Endothelial cell of umbilical vein (primary cell): ENCODE data around the gene NDUFS3. TPM values are rescaled to one million over a fixed set of nuclear protein-coding genes. Genes with fewer than 3 reads are reported as not detected.

ENCODE experiments used
- BruUV-seq: library from RNA; stranded (reverse); fragments of 400-500 nt; replicated peaks from 2 replicates; lab custom pipeline; 2021; lab: Mats Ljungman, UMichigan
- CTCF ChIA-PET: fragments of 300-600, 350-600 bp; sonication (Branson Sonifier 250); formaldehyde crosslinking; loops from one replicate; lab custom pipeline; 2021; ENCODE audit warnings: antibody characterized with exemption, inconsistent platforms; lab: Charles Lee
- POLR2A ChIA-PET: fragments of 300-600, 350-600 bp; sonication (Branson Sonifier 250); formaldehyde crosslinking; loops from one replicate; lab custom pipeline; 2021; ENCODE audit warnings: antibody characterized with exemption, inconsistent platforms; lab: Charles Lee
- DNase-seq: peaks from one replicate; pipeline ENCODE4 v3.0.0-alpha.2; 2011; ENCODE audit warnings: low read depth, low spot score
- FAIRE-seq: peaks from 2 replicates; lab custom pipeline; 2011; peaks lifted over from hg19 to GRCh38; lab: Jason Lieb, UNC
- H2AFZ ChIP-seq: 2 replicates; pipeline ENCODE4 v1.6.0; 2012; ENCODE audit warnings: low read depth, low read length, control low read depth, inconsistent platforms
- H3K27ac ChIP-seq: 2 replicates; pipeline ENCODE4 v1.5.1; 2011; ENCODE audit warnings: low read depth, mild to moderate bottlenecking, control low read depth, low read length, moderate library complexity; ENCODE audit not compliant: insufficient read depth
- H3K27me3 ChIP-seq, 2 experiments: 2 replicates each; pipeline versions ENCODE4 v1.6.0 to v1.6.1; 2011; ENCODE audit warnings: low read length in 2 of 2, mixed read lengths in 1 of 2; ENCODE audit not compliant: control insufficient read depth in 2 of 2, insufficient read depth in 2 of 2
- H3K36me3 ChIP-seq, 2 experiments: 2 replicates in 1 of 2; 3 replicates in 1 of 2; pipeline ENCODE4 v1.5.1; 2011; ENCODE audit warnings: low read length in 2 of 2, mild to moderate bottlenecking in 1 of 2, moderate library complexity in 1 of 2; ENCODE audit not compliant: control insufficient read depth in 2 of 2, insufficient read depth in 2 of 2; ENCODE audit errors: extremely low read depth in 1 of 2
- H3K4me1 ChIP-seq: 3 replicates; pipeline ENCODE4 v1.5.1; 2011; ENCODE audit warnings: mild to moderate bottlenecking, low read length; ENCODE audit not compliant: control insufficient read depth, insufficient read depth; ENCODE audit errors: extremely low read depth
- H3K4me2 ChIP-seq: 2 replicates; pipeline ENCODE4 v1.6.1; 2011; ENCODE audit warnings: low read length, control low read depth, mixed read lengths; ENCODE audit not compliant: insufficient read depth
- H3K4me3 ChIP-seq, 3 experiments: fragments of 200-600 bp in 1 of 3; sonication (generic), shearing (Covaris generic) in 1 of 3; replicated peaks in 1 of 3; 2 replicates each; pipeline ENCODE4 v1.5.1; 2011 to 2016; ENCODE audit warnings: control low read depth in 3 of 3, low read length in 3 of 3, mild to moderate bottlenecking in 2 of 3, inconsistent platforms in 1 of 3, low read depth in 1 of 3, moderate library complexity in 1 of 3; ENCODE audit not compliant: insufficient read depth in 1 of 3
- H3K79me2 ChIP-seq: 2 replicates; pipeline ENCODE4 v1.6.0; 2012; ENCODE audit warnings: low read length, inconsistent platforms; ENCODE audit not compliant: control insufficient read depth, insufficient read depth
- H3K9ac ChIP-seq: replicated peaks from 2 replicates; pipeline ENCODE3; 2011; ENCODE audit warnings: low read length, control low read depth; ENCODE audit not compliant: insufficient read depth; ENCODE audit errors: extremely low read depth
- H3K9me1 ChIP-seq: replicated peaks from 3 replicates; pipeline ENCODE4 v1.6.0; 2011; ENCODE audit warnings: mild to moderate bottlenecking, low read length; ENCODE audit not compliant: control insufficient read depth, insufficient read depth; ENCODE audit errors: extremely low read depth
- H3K9me3 ChIP-seq: replicated peaks from 2 replicates; pipeline ENCODE4 v1.5.1; 2012; ENCODE audit warnings: low read length, inconsistent platforms; ENCODE audit not compliant: control insufficient read depth, insufficient read depth
- H4K20me1 ChIP-seq: replicated peaks from 2 replicates; pipeline ENCODE3; 2011; ENCODE audit warnings: mild to moderate bottlenecking, low read length; ENCODE audit not compliant: control insufficient read depth, insufficient read depth; ENCODE audit errors: extremely low read depth
- EZH2 ChIP-seq: IDR thresholded peaks from 2 replicates; pipeline ENCODE4 v1.6.1; 2012; ENCODE audit warnings: borderline replicate concordance, low read depth, mild to moderate bottlenecking, moderate library complexity, low read length, inconsistent platforms; ENCODE audit not compliant: severe bottlenecking
- FOS ChIP-seq: IDR thresholded peaks from 2 replicates; pipeline ENCODE4 v1.6.1; 2011; ENCODE audit warnings: mild to moderate bottlenecking, low read length, moderate library complexity, borderline replicate concordance; ENCODE audit not compliant: insufficient read depth
- GATA2 ChIP-seq: IDR thresholded peaks from 2 replicates; pipeline ENCODE4 v1.7.0; 2011; ENCODE audit warnings: low read depth, mild to moderate bottlenecking, moderate library complexity, mixed read lengths, low read length; ENCODE audit not compliant: insufficient read length, insufficient read depth
- MYC ChIP-seq: IDR thresholded peaks from one replicate; pipeline ENCODE4 v1.6.1; 2011; ENCODE audit warnings: mild to moderate bottlenecking, low read depth, low read length
- POLR2A ChIP-seq: IDR thresholded peaks from 2 replicates; pipeline ENCODE4 v1.6.1; 2012; ENCODE audit warnings: low read depth, mild to moderate bottlenecking, control low read depth, low read length
- POLR2AphosphoS5 ChIP-seq: IDR thresholded peaks from 2 replicates; pipeline ENCODE4 v1.6.1; 2012; ENCODE audit warnings: low read depth, mild to moderate bottlenecking, control low read depth, low read length, moderate library complexity; ENCODE audit not compliant: insufficient read depth
- dilution Hi-C: fragments of 300-500 bp; cut with MboI; formaldehyde crosslinking; loops from one replicate; pipeline ENCODE4 v1.15.0; 2019; ENCODE audit warnings: low sequenced_read_pairs; ENCODE audit not compliant: extremely low pct_ligation_motif_present
- intact Hi-C: fragments of 100-400 bp; cut with micrococcal nuclease; formaldehyde crosslinking; loops from one replicate; pipeline ENCODE4 v1.10.0; 2022
- polyA plus RNA-seq, 4 experiments: library from polyadenylated mRNA; depleted of rRNA in 3 of 4; stranded (reverse) in 3 of 4; unstranded in 1 of 4; fragments of >200 nt; gene quantifications; 2 replicates each; pipeline versions ENCODE4 v1.2.1 to v1.2.3, GENCODE V29; 2011 to 2012; ENCODE audit warnings: missing spikeins in 1 of 4
- total RNA-seq: library from RNA; stranded (reverse); gene quantifications from 2 replicates; pipeline ENCODE4 v1.2.3, GENCODE V29; 2021
- TF ChIP-seq, protein P1 (sequence below): IDR thresholded peaks from 2 replicates; pipeline ENCODE4 v1.6.1; 2011; ENCODE audit not compliant: insufficient read depth, insufficient read length
- TF ChIP-seq, protein P2 (sequence below), 2 donors: IDR thresholded peaks; 1 replicate in 1 of 2; 2 replicates in 1 of 2; pipeline ENCODE4 v1.5.1; 2011; ENCODE audit warnings: low read length in 2 of 2, mild to moderate bottlenecking in 2 of 2, moderate library complexity in 2 of 2, control low read depth in 1 of 2, inconsistent platforms in 1 of 2, low read depth in 1 of 2; ENCODE audit not compliant: insufficient read depth in 1 of 2; ENCODE audit errors: extremely low read depth in 1 of 2

Gene NDUFS3
- total and polyA plus RNA-seq, 2 donors (not counting 3 experiments of a cell fraction or from before 2014, with no cell fraction given), result 99.7 to 169 TPM

DNA sequence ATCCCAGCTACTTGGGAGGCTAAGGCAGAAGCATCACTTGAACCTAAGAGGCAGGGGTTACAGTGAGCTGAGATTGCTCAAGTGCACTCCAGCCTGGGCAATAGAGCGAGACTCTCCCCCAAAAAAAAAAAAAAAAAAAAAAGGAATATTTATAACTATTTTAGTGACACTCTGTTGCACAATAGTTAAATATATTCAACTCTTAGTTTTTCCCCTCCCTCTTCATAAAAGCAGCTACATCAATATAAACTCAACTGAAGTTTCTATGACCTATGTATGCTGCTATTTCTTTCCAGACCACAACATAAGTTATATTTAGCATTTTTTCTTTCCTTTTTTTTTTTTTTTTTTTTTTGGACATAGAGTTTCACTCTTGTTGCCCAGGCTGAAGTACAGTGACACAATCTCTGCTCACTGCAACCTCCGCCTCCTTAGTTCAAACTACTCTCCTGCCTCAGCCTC is 45.2 kb upstream of the NDUFS3 start:
- H3K27me3 ChIP-seq, result no peaks in the 10 kb centered on the region
- CTCF ChIA-PET, result interaction anchor here (0.8 to 1.7 kb wide), 3 partner anchors 9 to 46 kb away, joined by 3 to 5 read pairs (median 3); no protein-coding TSS in a partner anchor
- intact Hi-C loops, result no loop called here
- no peak overlapping the region for H3K27ac ChIP-seq
- H3K36me3 ChIP-seq, result no peaks in the 10 kb centered on the region
- no peak overlapping the region for H3K4me2 ChIP-seq
- peaks cover 4% of the 10 kb centered on the region for H3K4me1 ChIP-seq
- peaks cover 99% of the 10 kb centered on the region for H3K79me2 ChIP-seq
- no peak for FAIRE-seq
- H3K9me1 ChIP-seq, result no peaks in the 10 kb centered on the region
- no peak for DNase-seq
- no peak overlapping the region for H2AFZ ChIP-seq
- dilution Hi-C loops, result no loop called here
- no peak overlapping the region for H3K9ac ChIP-seq
- no peaks in the 10 kb centered on the region for H3K9me3 ChIP-seq
- POLR2A ChIA-PET, result no interaction called here
- peaks cover 15% of the 10 kb centered on the region for H4K20me1 ChIP-seq
- TF ChIP-seq MYC (no peak), POLR2A (no peak), GATA2 (no peak)
- TF ChIP-seq, protein P1, sequence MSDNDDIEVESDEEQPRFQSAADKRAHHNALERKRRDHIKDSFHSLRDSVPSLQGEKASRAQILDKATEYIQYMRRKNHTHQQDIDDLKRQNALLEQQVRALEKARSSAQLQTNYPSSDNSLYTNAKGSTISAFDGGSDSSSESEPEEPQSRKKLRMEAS, result no peak
- no peak overlapping the region for H3K4me3 ChIP-seq
- no TSS peak for BruUV-seq

DNA sequence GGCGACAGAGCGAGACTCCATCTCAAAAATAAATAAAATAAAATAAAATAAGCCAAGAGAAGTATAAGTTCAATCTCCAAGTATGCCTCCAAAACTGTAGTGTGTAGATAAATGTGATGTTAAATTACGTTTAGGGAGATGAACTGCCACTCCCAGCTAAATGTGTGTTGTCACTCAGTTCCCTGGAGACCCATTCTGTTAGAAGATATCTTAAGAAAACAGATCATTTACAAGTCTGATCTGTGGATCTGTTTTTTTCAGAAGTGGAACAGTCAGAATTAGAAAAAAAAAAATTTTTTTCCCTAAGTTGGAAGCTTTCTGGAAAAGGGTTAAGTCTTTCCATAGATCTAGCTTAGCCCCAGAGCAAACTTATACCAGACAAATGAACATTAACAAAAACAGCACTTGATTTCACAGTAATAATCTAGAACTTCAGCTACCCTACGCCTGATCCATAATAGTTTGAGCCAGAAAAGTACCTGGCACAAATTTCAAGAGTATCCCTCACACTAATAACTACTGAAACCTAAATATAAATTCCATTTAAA is 44.1 kb upstream of the NDUFS3 start:
- CTCF ChIA-PET, result interaction anchor here (1.3 to 2.4 kb wide), 3 partner anchors 10 to 22 kb away, joined by 3 to 5 read pairs (median 5); no protein-coding TSS in a partner anchor

More for the DNA sequence above, 44.1 kb upstream of the NDUFS3 start:
- no TSS peak for BruUV-seq
- H3K4me3 ChIP-seq, result no peak overlapping the region
- no peak overlapping the region for H2AFZ ChIP-seq
- TF ChIP-seq FOS (no peak), EZH2 (no peak), GATA2 (no peak), POLR2A (no peak), POLR2AphosphoS5 (no peak)
- TF ChIP-seq, protein P1, result no peak
- TF ChIP-seq, protein P2, sequence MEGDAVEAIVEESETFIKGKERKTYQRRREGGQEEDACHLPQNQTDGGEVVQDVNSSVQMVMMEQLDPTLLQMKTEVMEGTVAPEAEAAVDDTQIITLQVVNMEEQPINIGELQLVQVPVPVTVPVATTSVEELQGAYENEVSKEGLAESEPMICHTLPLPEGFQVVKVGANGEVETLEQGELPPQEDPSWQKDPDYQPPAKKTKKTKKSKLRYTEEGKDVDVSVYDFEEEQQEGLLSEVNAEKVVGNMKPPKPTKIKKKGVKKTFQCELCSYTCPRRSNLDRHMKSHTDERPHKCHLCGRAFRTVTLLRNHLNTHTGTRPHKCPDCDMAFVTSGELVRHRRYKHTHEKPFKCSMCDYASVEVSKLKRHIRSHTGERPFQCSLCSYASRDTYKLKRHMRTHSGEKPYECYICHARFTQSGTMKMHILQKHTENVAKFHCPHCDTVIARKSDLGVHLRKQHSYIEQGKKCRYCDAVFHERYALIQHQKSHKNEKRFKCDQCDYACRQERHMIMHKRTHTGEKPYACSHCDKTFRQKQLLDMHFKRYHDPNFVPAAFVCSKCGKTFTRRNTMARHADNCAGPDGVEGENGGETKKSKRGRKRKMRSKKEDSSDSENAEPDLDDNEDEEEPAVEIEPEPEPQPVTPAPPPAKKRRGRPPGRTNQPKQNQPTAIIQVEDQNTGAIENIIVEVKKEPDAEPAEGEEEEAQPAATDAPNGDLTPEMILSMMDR (IDR thresholded peaks at IDR 0.05; ENCODE audit: extremely low read depth in 1 of 2, insufficient read depth in 1 of 2, low read depth in 1 of 2, low read length in 2 of 2), result no peak
- no peak overlapping the region for H3K27ac ChIP-seq
- H3K79me2 ChIP-seq, result peaks cover 99% of the 10 kb centered on the region
- intact Hi-C loops, result no loop called here
- H3K9me1 ChIP-seq, result no peaks in the 10 kb centered on the region
- FAIRE-seq, result no peak
- H3K4me2 ChIP-seq, result no peak overlapping the region
- H3K27me3 ChIP-seq, result no peaks in the 10 kb centered on the region
- H3K4me1 ChIP-seq, result peaks cover 14% of the 10 kb centered on the region
- H3K36me3 ChIP-seq, result no peaks in the 10 kb centered on the region
- dilution Hi-C loops, result no loop called here
- POLR2A ChIA-PET, result no interaction called here
- no peak for DNase-seq
- H3K9ac ChIP-seq, result no peak overlapping the region
- H3K9me3 ChIP-seq, result no peaks in the 10 kb centered on the region
- H4K20me1 ChIP-seq, result peaks cover 17% of the 10 kb centered on the region
